ENCODE data around the gene RAB8A. TPM values are rescaled to one million over a fixed set of nuclear protein-coding genes. Genes with fewer than 3 reads are reported as not detected.

The RAB8A gene
- total and polyA plus RNA-seq, 10 donors = 31.5 to 104 (median 81.7) TPM

DNA sequence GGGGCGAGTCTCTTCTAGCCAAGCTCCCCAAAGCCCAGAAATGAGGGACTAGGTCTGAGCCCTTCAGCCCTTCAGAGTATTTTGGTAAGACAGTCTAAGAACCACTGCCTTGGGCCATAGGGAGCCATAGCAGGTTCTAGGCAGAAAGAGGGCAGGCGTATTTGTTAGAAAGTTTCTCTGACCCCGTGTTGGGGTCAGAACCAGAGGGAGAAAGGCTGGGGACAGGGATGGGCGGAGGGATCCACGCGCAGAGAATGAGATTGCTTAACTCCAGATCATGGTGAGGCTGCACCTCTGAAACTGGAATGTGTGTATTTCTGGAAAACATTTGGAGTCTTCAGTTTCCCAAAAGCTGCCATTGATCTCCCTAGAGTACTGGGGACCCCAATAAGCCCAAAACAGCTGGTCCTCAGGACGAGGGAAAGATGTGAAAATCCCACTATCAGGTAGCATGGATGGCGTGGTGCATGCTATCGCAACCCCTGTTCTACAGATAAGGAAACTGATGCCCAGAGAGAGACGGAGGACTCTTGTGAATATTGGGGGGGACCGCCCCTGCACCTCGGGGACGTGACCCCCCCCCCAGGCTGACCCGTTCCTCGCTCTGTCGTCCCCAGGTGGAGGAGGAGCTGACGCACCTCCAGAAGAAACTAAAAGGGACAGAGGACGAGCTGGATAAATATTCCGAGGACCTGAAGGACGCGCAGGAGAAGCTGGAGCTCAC is 36.1 kb upstream of the RAB8A start:
- H3K4me1 ChIP-seq = peaks cover 38 to 92% (median 80%) of the 10 kb centered on the region in 6 donors
- intact Hi-C loops (cut with DNase I; ENCODE audit: low total_unique reads) = no loop called here
- no peaks in the 10 kb centered on the region for H3K27me3 ChIP-seq (replicated peaks in 1 of 7)
- 30 to 37% (median 32%) methylated on average over 19 to 21 of the region's 21 CpGs for WGBS, 5 donors
- TF ChIP-seq POLR2A (IDR thresholded peaks at IDR 0.05) (peak in 1 of 3 donors; percentile 13), CTCF (IDR thresholded peaks at IDR 0.05 in 8 of 11, conservative IDR thresholded peaks at IDR 0.05 in 3 of 11) (no peak), POLR2AphosphoS5 (IDR thresholded peaks at IDR 0.05) (no peak)
- H3K9me3 ChIP-seq = no peaks in the 10 kb centered on the region
- peak overlapping the region; percentile 64 to 92 (median 86) for H3K4me3 ChIP-seq
- DNase-seq = peak; percentile 48
- peak overlapping the region; percentile 95 to 100 (median 98) for H3K27ac ChIP-seq
- peaks cover 0 to 13% (median under 1%) of the 10 kb centered on the region in 6 donors for H3K36me3 ChIP-seq

DNA sequence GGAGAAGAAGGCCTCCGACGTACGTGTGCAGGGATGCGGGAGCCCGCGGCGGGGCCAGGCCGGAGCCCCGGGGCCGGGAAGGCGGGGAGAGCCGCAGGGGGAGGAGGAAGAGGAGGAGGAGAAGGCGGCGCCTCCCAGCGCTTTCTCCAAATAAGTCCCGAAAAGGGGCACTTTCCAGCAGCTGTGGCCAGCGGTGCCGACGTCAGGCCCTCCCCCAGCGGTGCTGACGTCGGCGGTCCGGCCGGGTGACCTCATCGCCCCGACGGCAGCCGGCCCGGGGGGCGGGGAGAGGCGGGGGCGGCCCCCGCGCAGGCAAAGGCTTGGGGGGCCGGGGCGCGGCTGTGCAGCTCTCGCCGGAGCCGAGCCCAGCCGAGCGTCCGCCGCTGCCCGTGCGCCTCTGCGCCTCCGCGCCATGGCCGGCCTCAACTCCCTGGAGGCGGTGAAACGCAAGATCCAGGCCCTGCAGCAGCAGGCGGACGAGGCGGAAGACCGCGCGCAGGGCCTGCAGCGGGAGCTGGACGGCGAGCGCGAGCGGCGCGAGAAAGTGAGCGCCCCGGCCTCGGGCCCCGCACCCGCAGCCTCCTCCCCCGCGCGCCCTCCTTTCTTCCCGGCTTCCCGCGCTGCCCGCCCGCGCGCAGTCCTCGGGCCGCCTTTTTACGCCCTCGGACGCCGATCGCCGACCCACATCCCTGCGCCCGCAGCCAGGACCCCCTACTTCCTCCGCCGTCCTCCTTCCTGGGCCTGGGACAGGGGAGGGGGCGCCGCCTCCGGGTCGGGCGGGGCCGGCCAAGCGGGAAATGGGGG is 35.3 kb upstream of the RAB8A start, which contains the start of gene TPM4:
Gene TPM4, plus strand, starts transcription at position 342 of the 804 bp plus-strand sequence. Its CDS starts 71 bp downstream, at position 413.
- Histone ChIP-seq H3K36me3 (peaks cover 0 to 21% (median 5%) of the 10 kb centered on the region in 6 donors), H3K27ac (peak within 1 kb of the TSS; percentile 95 to 100 (median 98)), H3K4me3 (peak within 1 kb of the TSS; percentile 64 to 92 (median 86)), H3K27me3 (replicated peaks in 1 of 7) (no peaks in the 10 kb centered on the region), H3K4me1 (peaks cover 38 to 92% (median 80%) of the 10 kb centered on the region in 6 donors), H3K9me3 (no peaks in the 10 kb centered on the region)
- intact Hi-C loops (cut with DNase I; ENCODE audit: low total_unique reads) = no loop called here
- peak; percentile 94 for DNase-seq
- WGBS, 5 donors = 0 to 1% (median 0%) methylated on average over 13 to 101 of the region's 101 CpGs
- TF ChIP-seq POLR2AphosphoS5 (IDR thresholded peaks at IDR 0.05) (peak; percentile 83 to 89 (median 89)), CTCF (IDR thresholded peaks at IDR 0.05 in 8 of 11, conservative IDR thresholded peaks at IDR 0.05 in 3 of 11) (no peak), POLR2A (IDR thresholded peaks at IDR 0.05) (peak in 1 of 3 donors; percentile 76)

GRCh38 chr19:16076958-16077611 is 34.6 kb upstream of the RAB8A start:
- intact Hi-C loops (cut with DNase I; ENCODE audit: low total_unique reads) = no loop called here
- Histone ChIP-seq H3K4me1 (peaks cover 38 to 92% (median 80%) of the 10 kb centered on the region in 6 donors), H3K36me3 (peaks cover 0 to 28% (median 11%) of the 10 kb centered on the region in 6 donors), H3K27ac (peak overlapping the region; percentile 95 to 100 (median 98)), H3K4me3 (peak overlapping the region; percentile 64 to 92 (median 86)), H3K9me3 (no peaks in the 10 kb centered on the region), H3K27me3 (replicated peaks in 1 of 7) (no peaks in the 10 kb centered on the region)
- TF ChIP-seq POLR2A (IDR thresholded peaks at IDR 0.05) (no peak), CTCF (IDR thresholded peaks at IDR 0.05 in 8 of 11, conservative IDR thresholded peaks at IDR 0.05 in 3 of 11) (no peak), POLR2AphosphoS5 (IDR thresholded peaks at IDR 0.05) (peak; percentile 28 to 56 (median 55))
- DNase-seq = peak; percentile 90
- WGBS, 5 donors = 1 to 3% (median 1%) methylated on average over 32 to 56 of the region's 56 CpGs
